Skin of body (tissue), 2 donors: ENCODE measurements around the gene BIRC6. TPM values are rescaled to one million over a fixed set of nuclear protein-coding genes. Genes with fewer than 3 reads are reported as not detected.
"Not testable (repeated sequence)": the region's sequence is repeated elsewhere in the genome, so short reads cannot be mapped to it uniquely, and the experiment has no call there.

Experiments
- DNase-seq: peaks from one replicate; lab custom pipeline; 2025; lab: John Stamatoyannopoulos, UW
- total RNA-seq: library from RNA; depleted of rRNA; stranded (reverse); fragments of >200 nt; gene quantifications from one replicate; pipeline ENCODE4 v1.2.3, GENCODE V29; 2014

Gene BIRC6
- total RNA-seq, 1 donor from 2014 or later, result 191 TPM

DNA sequence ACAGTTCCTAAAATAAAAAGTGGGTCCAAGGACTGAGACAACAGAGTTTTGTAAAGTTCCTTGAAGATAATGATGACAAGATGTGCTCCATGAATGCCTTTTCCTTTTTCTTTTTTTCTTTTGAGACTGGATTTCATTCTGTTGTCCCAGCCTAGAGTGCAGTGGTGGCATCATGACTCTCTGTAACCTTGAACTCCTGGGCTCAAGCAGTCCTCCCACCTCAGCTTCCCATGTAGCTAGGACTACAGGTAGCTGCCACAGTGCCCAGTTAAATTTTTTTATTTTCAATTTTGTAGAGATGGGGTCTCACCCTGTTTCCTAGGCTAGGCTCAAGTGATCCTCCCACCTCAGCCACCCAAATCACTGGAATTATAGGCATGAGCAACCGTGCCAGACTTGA, 254.9 kb downstream of the BIRC6 start:
- no peak for DNase-seq

DNA sequence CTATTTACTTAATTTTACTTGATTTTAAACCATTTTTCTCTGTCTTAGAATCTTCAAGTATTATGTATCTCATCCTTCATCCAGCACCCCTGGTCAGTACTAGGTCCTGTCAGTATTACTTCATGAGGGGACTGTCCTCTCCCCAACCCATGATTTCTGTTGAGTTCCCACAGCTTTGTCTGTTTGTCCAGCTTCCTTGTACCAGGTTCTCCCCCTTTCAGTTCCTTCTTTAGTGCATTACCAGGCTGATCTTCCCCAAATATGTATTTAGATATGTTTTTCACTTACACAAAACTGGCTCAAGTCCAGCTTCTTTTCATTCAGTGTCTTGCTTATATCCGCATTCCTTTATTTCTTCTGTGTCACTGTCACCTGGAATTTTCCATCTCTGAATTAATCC, 257.3 kb downstream of the BIRC6 start:
- no peak for DNase-seq

DNA sequence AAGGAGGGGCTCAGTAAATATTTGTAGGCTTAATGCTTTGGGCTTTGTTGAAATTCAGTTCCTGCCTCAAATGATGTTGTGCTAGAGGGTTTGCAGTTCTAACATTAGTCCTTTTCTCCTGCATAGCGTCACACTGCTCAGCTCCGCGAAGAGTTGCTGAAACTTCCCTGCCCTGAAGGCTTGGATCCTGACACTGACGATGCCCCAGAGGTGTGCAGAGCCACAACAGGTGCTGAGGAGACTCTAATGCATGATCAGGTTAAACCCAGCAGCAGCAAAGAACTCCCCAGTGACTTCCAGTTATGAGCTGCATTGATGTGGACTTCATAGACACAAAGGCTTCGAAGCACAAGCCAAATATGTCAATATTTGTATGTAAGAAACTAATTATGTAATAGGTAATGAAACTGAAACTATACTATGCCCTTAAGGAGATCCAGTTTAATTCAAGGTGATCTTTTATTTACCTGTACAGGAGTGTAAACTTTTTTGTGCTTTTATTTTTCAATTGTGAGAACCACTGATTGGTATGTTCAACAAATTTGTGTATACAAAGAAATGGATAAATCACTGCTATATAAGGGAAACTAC, 260.9 kb downstream of the BIRC6 start:
- no peak for DNase-seq

DNA sequence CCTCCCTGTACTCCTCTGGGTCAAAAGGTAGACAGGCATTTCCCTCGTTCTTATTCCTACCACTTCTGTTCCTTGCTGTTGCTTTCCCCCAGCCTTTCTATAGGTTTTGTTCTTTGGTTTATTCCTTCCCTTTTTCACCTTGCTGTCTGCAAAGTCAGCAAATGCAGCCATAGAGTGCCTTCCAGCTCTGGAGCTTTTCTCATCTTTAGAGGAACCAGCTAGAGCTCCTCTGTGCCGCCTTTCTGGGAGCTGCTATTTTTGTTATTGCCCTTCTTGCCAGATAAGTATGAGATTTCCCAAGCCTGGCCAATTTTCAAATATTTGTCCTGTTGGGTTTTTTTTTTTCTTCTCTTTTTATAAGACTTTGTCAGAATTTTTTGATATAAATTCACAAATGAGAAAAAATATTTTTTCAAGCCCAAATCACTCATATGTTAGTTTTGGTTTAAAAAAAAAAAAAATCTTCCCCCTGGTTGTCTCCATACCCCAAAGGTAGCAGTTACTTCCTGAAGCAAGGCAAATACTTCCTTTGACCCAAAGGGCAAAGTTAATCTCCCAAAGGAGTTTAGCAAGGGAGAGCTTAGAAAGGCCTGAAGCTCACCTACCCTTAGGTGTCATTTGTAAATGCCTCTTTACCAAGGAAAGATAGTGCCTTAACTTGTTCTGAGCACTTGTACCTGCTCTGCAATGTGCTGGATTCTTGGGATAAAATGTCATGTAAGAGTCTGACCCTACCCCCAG, 265.9 kb downstream of the BIRC6 start:
- DNase-seq, result no peak

DNA sequence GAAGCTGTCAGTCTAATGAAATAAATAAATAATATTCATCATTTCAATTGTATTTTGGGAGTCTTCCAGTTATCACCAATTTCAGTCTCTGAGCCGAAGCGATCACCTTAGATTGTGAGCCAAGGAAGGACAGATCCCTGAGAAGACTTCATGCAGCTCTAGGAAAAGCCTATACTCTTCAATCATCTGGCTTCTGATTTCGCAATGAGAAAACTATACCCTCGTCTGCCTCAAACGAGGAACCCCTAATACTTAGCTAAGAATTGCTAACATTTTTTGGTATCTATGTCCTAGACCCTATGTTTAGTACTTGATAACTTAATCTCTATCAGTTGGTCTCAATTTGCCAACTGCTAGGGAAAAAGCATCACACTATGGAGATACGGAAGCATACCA, 266.5 kb downstream of the BIRC6 start:
- DNase-seq, result no peak

DNA sequence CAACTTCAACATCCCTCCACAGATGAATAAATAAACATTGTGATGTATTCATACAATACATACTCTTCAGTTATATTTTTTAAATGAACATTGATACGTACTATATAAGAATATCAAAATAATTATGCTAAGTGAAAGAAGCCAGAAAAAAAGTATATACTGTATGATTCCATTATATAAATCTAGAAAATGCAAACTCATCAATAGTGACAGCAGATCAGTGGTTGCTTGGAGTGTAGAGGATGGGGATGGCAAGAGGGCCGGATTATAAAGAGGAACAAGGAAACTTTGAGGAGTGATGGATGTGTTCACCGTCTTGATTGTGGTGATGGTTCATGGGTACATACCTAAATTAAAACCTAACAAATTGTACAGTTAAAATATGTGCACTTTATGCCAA, 268.0 kb downstream of the BIRC6 start:
- DNase-seq, result no peak

DNA sequence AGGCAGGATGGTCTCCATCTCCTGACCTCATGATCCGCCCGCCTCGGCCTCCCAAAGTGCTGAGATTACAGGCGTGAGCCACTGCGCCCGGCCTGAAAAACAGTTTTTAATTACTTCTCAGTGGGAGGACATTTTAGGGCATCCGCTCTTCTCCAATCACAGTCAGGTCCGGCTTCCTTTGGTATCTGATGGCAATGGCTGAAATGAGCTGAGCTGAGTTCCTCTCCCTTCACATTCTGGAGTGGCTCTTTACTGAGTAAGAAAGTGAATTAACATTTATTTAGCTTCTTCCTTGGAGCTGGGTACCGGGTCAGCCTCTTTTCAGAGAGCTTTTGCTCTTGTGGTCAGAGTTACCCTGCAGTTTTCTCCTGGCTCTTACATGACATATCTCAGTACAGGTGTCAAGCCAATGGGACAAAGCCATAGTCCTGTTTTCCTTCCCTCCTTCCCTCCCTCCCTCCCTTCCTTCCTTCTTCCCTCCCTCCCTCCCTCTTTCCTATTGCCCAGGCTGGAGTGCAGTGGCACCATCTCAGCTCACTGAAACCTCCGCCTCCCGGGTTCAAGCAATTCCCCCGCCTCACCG, 269.9 kb downstream of the BIRC6 start:
- DNase-seq, result no peak

DNA sequence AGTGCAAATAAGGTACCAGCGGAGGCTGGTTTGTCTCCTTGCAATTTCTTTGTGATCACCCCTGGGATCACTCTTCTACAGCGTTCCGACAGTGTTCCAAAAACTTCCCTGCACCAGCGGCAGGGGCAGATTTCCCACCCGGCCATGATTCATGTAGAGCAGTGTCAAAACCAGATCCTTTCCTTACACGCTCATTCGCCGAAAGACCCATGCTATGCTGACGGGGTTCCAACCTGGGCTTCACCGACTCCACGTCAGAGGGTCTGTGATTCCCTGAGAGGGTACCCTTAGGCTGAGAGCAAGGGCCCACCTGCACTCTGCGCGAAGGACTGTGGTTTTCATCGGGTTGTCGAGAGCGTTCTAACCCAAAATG, 270.6 kb downstream of the BIRC6 start:
- peak; percentile 35 for DNase-seq

DNA sequence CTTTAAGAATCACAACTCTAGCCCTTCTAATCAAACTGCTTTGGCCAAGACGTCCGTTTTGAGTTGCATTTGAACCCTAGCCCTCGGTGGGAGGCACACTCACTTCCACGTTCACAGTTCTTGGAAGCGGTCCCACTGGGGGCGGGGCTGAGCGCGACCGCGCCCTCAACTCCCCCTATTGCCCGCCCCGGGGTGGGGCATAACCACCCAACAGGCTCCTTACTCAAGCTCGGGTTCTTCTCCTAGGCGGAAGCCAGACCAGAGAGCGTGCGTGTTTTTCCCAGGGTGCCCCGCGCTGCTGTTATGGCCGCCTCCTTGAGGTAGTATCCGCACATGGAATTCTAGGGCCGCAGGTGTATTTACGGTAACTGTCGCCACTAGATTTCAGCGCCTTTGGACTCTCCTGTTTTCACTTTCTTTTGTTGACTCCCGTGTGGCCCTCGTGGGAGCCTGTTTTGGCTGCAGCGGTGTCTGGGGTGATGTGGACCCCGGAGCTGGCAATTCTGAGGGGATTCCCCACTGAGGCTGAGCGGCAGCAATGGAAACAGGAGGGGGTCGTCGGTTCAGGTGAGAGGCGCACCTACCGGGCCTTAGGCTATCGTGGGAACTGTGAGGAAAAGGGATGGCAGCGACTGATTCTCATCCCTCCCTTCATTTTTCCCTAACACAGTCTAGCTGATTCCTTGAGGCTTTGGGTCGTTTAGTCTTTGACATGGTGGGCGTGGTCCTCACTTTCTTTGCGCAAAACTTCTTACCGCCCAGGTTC, 271.2 kb downstream of the BIRC6 start, which contains the start of gene TTC27:
Gene TTC27 (plus strand): TSS at position 237 of the 766 bp plus-strand sequence. CDS start 243 bp downstream, at position 480.
- DNase-seq, result peak; percentile 93

DNA sequence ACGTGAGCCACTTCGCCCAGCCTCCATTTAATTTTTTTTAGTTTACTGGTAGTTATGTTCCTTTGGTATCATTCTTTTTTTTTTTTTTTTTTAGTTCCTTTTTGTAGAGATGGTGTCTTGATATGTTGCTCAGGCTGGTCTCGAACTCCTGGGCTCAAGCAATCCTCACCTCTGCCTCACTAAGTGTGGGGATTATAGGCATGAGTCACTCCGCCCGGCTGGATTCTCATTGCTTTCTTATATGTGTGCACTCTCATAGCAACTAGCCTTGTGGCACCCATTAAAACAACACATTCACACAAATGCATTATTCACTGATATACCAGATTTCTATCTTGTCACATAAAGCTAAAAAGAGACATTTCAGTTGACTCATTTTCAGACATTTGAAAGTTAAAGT, 275.3 kb downstream of the BIRC6 start:
- no peak for DNase-seq

DNA sequence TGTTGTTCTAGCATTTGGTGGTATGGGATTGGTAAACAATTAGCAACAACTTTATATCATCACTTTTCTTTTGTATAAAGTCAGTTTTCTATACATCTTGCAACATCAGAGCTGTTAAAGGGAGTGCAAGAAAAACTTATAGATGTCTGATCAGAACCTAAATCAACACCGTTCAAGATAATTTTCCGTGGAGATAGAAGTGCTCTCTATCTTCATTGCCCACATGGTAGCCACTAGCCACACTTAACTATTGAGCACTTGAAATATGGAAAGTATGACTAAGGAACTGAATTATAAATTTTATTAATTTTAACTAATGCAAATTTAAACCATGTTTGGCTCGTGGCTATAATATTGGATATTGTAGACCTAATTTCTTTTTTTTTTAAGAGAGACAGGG, 276.2 kb downstream of the BIRC6 start:
- no peak for DNase-seq

DNA sequence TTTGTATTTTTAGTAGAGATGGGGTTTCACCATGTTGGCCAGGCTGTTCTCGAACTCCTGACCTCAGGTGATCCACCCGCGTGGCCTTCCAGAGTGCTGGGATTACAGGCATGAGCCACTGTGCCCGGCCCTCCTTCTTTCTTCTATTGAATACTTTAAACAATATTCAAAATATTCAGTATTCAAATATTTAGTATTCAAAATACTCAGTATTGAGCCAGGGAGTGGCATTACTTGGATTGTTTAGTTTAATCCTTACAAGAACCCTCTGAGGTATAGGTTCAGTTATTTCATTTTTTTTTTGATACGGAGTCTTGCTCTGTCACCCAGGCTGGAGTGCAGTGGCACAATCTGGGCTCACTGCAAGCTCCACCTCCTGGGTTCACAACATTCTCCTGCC, 281.7 kb downstream of the BIRC6 start:
- DNase-seq, result not testable (repeated sequence)

DNA sequence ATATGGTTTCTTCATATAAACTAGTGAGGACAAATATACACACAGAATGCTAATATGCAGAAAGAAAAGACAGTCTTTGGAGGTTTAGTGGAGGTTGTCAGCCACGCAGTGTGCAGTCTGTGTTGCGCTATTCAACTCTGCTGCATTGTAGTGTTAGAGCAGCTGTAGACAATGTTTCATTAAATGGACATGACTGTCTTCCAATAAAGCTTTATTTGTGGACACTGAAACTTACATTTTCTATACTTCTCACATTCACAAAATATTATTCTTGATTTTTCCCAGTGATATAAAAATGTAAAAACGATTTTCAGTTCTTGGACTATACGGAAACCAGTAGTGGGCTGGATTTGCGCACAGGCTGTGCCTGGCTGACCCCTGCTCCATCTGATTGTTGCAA, 284.4 kb downstream of the BIRC6 start:
- no peak for DNase-seq

DNA sequence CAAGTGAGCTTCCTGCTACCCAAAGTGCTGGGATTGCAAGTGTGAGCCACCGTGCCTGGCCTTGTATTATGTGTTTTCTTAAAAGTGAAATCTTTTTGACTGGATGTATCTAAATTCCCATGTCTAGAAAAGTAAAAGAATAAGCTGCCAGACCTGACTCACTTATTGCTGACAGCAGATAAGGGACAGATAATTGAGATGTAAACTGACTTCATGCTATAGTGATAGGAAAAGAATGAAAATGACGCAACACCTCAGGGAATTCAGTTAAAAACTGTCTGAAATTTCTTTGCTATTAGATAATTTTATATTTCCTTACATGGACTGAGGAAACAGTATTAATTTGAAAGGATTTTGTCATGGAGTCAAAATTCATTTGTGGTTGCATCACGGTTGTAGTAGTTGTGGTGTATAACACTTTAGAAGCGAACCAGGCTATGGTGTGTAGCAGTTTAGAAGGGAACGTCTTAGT, 290.4 kb downstream of the BIRC6 start:
- DNase-seq, result peak; percentile 90

DNA sequence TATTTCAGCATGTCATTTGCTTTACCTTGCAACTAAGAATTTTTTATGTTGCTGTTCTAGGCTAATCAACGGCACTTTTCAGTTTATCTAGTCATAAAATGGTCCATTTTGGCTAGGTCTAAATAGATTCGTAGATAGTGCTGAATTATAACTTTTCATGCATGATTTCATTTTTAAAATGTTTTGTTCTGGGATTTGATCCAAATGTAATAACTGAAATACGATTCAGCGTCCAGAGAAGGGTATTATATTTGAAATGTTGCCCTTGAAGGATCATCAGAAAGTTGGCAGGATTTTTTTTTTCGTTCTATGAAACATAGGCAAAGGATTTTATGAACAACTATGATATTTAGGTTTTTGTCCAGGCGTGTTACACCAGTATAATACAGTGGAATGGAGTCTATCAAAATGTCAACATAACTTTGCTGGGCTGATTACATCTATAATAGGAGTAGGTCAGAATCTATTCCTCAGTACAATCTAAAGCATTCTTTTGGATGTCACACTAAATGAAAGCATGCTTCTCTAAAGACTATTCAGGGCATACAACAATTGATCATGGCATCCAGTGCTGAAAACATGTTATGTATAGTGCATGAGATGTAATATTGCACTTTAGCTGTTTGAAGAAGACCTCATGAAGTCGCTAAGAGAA, 295.9 kb downstream of the BIRC6 start:
- peak; percentile 32 for DNase-seq

DNA sequence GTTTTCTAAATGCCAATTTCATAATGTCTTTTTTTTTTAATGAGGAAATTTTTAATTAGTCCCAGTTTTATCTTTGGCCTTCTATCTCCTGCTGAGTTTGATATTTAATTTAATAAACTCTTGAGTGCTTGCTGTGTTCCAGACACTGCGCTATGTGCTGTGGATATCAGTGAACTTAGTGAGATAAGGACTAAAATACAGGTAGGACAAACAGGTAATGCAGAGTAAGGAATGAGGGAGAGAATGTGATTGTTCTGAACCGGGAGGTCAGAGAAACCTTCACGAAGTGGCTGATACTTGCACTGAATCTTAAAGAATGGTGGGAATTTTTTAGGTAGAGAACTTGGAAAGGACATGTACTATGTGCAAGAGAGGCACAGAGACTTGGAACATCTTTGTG, 299.2 kb downstream of the BIRC6 start:
- DNase-seq, result no peak

DNA sequence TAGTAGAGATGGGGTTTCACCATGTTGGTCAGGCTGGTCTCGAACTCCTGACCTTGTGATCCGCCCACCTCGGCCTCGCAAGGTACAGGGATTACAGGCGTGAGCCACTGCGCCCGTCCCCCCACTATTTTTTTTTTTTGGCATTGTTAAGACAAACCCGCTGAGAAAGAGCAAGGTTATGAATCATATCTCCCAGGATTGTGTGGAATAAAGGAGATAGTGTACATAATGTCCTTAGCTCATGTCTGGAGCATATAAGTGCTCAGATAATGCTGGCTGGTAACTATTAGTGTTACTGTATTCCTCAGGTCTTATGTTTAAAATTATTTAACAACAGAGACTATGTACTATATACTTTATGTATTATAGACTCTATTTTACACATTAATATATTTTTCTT, 307.0 kb downstream of the BIRC6 start:
- no peak for DNase-seq

DNA sequence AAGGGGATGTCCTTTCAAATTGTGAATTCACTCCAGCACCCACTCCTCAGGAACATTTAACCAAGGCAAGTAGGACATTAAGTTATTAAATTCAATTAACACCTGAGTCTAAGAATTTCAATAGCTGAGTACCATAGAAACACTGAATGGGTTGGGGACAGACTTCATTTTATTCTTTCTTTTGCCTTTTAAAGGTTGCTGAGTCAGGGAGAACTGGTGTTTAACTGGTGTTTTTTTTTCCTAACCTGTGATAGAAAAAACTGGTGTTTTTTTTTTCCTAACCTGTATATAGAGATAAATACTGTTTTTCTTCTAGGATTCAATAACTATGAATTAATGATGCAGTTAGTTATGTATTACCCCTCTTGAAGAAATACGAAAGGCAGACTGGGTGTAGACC, 309.9 kb downstream of the BIRC6 start:
- DNase-seq, result no peak

DNA sequence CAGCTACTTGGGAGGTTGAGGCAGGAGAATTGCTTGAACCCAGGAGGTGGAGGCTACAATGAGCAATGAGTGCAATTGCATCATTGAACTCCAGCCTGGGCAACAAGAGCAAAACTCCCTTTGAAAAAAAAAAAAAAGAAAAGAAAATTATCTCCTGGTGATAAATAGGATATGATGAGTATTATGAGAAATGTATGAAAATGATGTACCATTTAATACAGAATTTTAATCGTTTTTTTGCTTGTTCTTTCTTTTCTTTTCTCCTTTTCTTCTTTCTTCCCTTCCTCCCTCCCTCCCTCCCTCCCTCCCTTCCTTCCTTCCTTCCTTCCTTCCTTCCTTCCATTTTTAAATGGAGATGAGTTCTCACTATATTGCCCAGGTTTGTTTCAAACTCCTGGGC, 311.4 kb downstream of the BIRC6 start:
- no peak for DNase-seq
